Lower leg skin (tissue), 3 donors: Measurements from ENCODE around the gene THUMPD2.

Source experiments
- CTCF ChIP-seq, 3 donors: fragments of 450-650 bp; IDR thresholded peaks; one replicate each; pipeline ENCODE4 v1.5.1; 2016; ENCODE audit warnings: antibody characterized with exemption in 3 of 3, mild to moderate bottlenecking in 3 of 3, moderate library complexity in 2 of 3
- POLR2A ChIP-seq, 2 donors: fragments of 450-650 bp; IDR thresholded peaks; one replicate each; pipeline ENCODE4 v1.6.1; 2016 to 2017; ENCODE audit warnings: antibody characterized with exemption in 2 of 2, mild to moderate bottlenecking in 1 of 2, moderate library complexity in 1 of 2

GRCh38 chr2:39778233-39778632 is 825 bp downstream of the THUMPD2 start:
- TF ChIP-seq POLR2A (IDR thresholded peaks at IDR 0.05) (no peak), CTCF (IDR thresholded peaks at IDR 0.05) (no peak)
